IMR-90 (cell line): Measurements from ENCODE around the gene MAP1LC3B. TPM values are rescaled to one million over a fixed set of nuclear protein-coding genes. Genes with fewer than 3 reads are reported as not detected.

Experiments used
- ATAC-seq: fragments of 200-7000 bp; cut with Tn5 transposase; 2 replicates; pipeline ENCODE4 v1.9.1; 2020; ENCODE audit warnings: low read depth, mild to moderate bottlenecking, moderate library complexity
- BruUV-seq: library from RNA; stranded (reverse); fragments of 400-500 nt; replicated peaks from 2 replicates; lab custom pipeline; 2021; lab: Mats Ljungman, UMichigan
- CTCF ChIA-PET: fragments of 300-600 bp; formaldehyde crosslinking; extraction: SDS; loops from one replicate; lab custom pipeline; 2021; ENCODE audit warnings: antibody characterized with exemption; lab: Yijun Ruan, JAX
- POLR2A ChIA-PET: fragments of 300-600 bp; sonication (Branson Sonifier 250); formaldehyde crosslinking; loops from one replicate; lab custom pipeline; 2022; ENCODE audit warnings: antibody characterized with exemption; ENCODE audit not compliant: unreplicated experiment; lab: Charles Lee
- DNase-seq: peaks from one replicate; pipeline ENCODE4 v3.0.0; 2013
- H2AFZ ChIP-seq: replicated peaks from 2 replicates; pipeline ENCODE3; 2013; ENCODE audit warnings: low read length, mild to moderate bottlenecking; ENCODE audit not compliant: poor library complexity
- H2AK5ac ChIP-seq: 2 replicates; pipeline ENCODE4 v1.6.1; 2013; ENCODE audit warnings: low read depth, low read length, inconsistent platforms
- H2AK9ac ChIP-seq: replicated peaks from 2 replicates; pipeline ENCODE3; 2013; ENCODE audit warnings: mild to moderate bottlenecking, low read depth, low read length, moderate library complexity; ENCODE audit not compliant: poor library complexity
- H2BK120ac ChIP-seq: 2 replicates; pipeline ENCODE4 v1.6.1; 2013; ENCODE audit warnings: low read depth, low read length, inconsistent platforms
- H2BK15ac ChIP-seq: 3 replicates; pipeline ENCODE4 v1.6.1; 2013; ENCODE audit warnings: low read depth, low read length, inconsistent platforms
- H2BK20ac ChIP-seq: 2 replicates; pipeline ENCODE4 v1.6.1; 2013; ENCODE audit warnings: low read depth, mild to moderate bottlenecking, inconsistent platforms, low read length, moderate library complexity
- H2BK5ac ChIP-seq: 2 replicates; pipeline ENCODE4 v1.6.1; 2013; ENCODE audit warnings: mild to moderate bottlenecking, low read depth, low read length, inconsistent platforms; ENCODE audit not compliant: poor library complexity, severe bottlenecking
- H3K14ac ChIP-seq: replicated peaks from 2 replicates; pipeline ENCODE4 v1.6.1; 2013; ENCODE audit warnings: low read depth, low read length, inconsistent platforms
- H3K18ac ChIP-seq: 2 replicates; pipeline ENCODE4 v1.6.1; 2013; ENCODE audit warnings: low read depth, low read length, control low read depth
- H3K23ac ChIP-seq: 2 replicates; pipeline ENCODE4 v1.6.1; 2013; ENCODE audit warnings: low read depth, low read length, inconsistent platforms
- H3K27ac ChIP-seq: 2 replicates; pipeline ENCODE4 v1.5.1; 2013; ENCODE audit warnings: mild to moderate bottlenecking, control low read depth, low read length; ENCODE audit not compliant: insufficient read depth
- H3K27me3 ChIP-seq: 2 replicates; pipeline ENCODE4 v1.6.1; 2013; ENCODE audit warnings: low read length; ENCODE audit not compliant: control insufficient read depth, insufficient read depth
- H3K36me3 ChIP-seq: 2 replicates; pipeline ENCODE4 v1.6.1; 2013; ENCODE audit warnings: low read length, mixed read lengths; ENCODE audit not compliant: control insufficient read depth, insufficient read depth
- H3K4ac ChIP-seq: 2 replicates; pipeline ENCODE4 v1.6.1; 2013; ENCODE audit warnings: low read depth, low read length, inconsistent platforms
- H3K4me1 ChIP-seq: 2 replicates; pipeline ENCODE4 v1.6.1; 2013; ENCODE audit warnings: low read length, mixed read lengths; ENCODE audit not compliant: control insufficient read depth, insufficient read depth
- H3K4me2 ChIP-seq: 2 replicates; pipeline ENCODE4 v1.6.1; 2013; ENCODE audit warnings: low read depth, mild to moderate bottlenecking, control low read depth, low read length, moderate library complexity
- H3K4me3 ChIP-seq: 2 replicates; pipeline ENCODE4 v1.5.1; 2013; ENCODE audit warnings: low read depth, mild to moderate bottlenecking, control low read depth, low read length, moderate library complexity; ENCODE audit not compliant: insufficient read depth
- H3K56ac ChIP-seq: 2 replicates; pipeline ENCODE4 v1.6.1; 2013; ENCODE audit warnings: low read length, inconsistent platforms; ENCODE audit not compliant: insufficient read depth; ENCODE audit errors: extremely low read depth
- H3K79me1 ChIP-seq, 2 experiments: 2 replicates each; pipeline ENCODE4 v1.6.1; 2013; ENCODE audit warnings: low read length in 2 of 2, inconsistent platforms in 1 of 2, low read depth in 1 of 2
- H3K9ac ChIP-seq: 2 replicates; pipeline ENCODE4 v1.6.1; 2013; ENCODE audit warnings: low read depth, low read length, control low read depth
- H3K9me1 ChIP-seq: 2 replicates; pipeline ENCODE4 v1.6.1; 2013; ENCODE audit warnings: low read length, inconsistent platforms; ENCODE audit not compliant: insufficient read depth
- H3K9me3 ChIP-seq: 2 replicates; pipeline ENCODE4 v1.6.1; 2013; ENCODE audit warnings: low read length; ENCODE audit not compliant: control insufficient read depth, insufficient read depth
- H4K20me1 ChIP-seq: 2 replicates; pipeline ENCODE4 v1.6.1; 2013; ENCODE audit warnings: low read length, inconsistent platforms; ENCODE audit not compliant: insufficient read depth
- H4K5ac ChIP-seq: 2 replicates; pipeline ENCODE4 v1.6.1; 2013; ENCODE audit warnings: mild to moderate bottlenecking, low read depth, low read length, control low read depth
- H4K8ac ChIP-seq, 2 experiments: 2 replicates each; pipeline ENCODE4 v1.6.1; 2013; ENCODE audit warnings: low read depth in 2 of 2, low read length in 2 of 2, control low read depth in 1 of 2, inconsistent platforms in 1 of 2
- H4K91ac ChIP-seq: 2 replicates; pipeline ENCODE4 v1.6.1; 2013; ENCODE audit warnings: low read depth, low read length, inconsistent platforms; ENCODE audit not compliant: insufficient read depth
- MAFK ChIP-seq: IDR thresholded peaks from 2 replicates; pipeline ENCODE4 v1.6.1; 2012; ENCODE audit warnings: low read depth, low read length, improper control_type of control experiment
- MXI1 ChIP-seq: IDR thresholded peaks from 2 replicates; pipeline ENCODE4 v1.6.1; 2012; ENCODE audit warnings: low read depth, mild to moderate bottlenecking, low read length, moderate library complexity, borderline replicate concordance
- WGBS, 2 experiments: methylation state at CpG; one replicate each; pipeline versions ENCODE4 v1.1.5 to v1.1.7; 2013; ENCODE audit warnings: missing lambda C conversion rate in 2 of 2; ENCODE audit not compliant: insufficient read length in 1 of 2; ENCODE audit errors: extremely low coverage in 2 of 2; 5-methylcytosine and 5-hydroxymethylcytosine counted together
- dilution Hi-C: fragments of 300-500 bp; cut with HindIII; formaldehyde crosslinking; loops from one replicate; pipeline ENCODE4 v1.14.3; 2018; ENCODE audit warnings: low sequenced_read_pairs; ENCODE audit not compliant: unreplicated experiment
- in situ Hi-C: fragments of 300-500 bp; cut with MboI; formaldehyde crosslinking; loops from 3 replicates; pipeline ENCODE4 v1.14.3; 2019; ENCODE audit warnings: low sequenced_read_pairs, inconsistent platforms, mixed read lengths
- intact Hi-C: fragments of 100-400 bp; cut with micrococcal nuclease; formaldehyde crosslinking; loops from 2 replicates; pipeline ENCODE4 v1.10.0; 2022
- polyA plus RNA-seq, 3 experiments: library from polyadenylated mRNA; depleted of rRNA; stranded (reverse); fragments of >200 nt; gene quantifications; 2 replicates each; pipeline ENCODE4 v1.2.3, GENCODE V29; 2012; ENCODE audit warnings: low replicate concordance in 1 of 3
- total RNA-seq: library from RNA; depleted of rRNA; stranded (reverse); fragments of >200 nt; gene quantifications from 2 replicates; pipeline ENCODE4 v1.2.3, GENCODE V29; 2012
- TF ChIP-seq, protein P1 (sequence below): conservative IDR thresholded peaks from 2 replicates; pipeline ENCODE4 v1.5.1; 2012; ENCODE audit warnings: mild to moderate bottlenecking, low read depth, low read length, improper control_type of control experiment

Gene MAP1LC3B
- total and polyA plus RNA-seq, 2 of the 4 experiments (the other 2 are of a cell fraction) = 23.5 to 57.7 TPM

DNA sequence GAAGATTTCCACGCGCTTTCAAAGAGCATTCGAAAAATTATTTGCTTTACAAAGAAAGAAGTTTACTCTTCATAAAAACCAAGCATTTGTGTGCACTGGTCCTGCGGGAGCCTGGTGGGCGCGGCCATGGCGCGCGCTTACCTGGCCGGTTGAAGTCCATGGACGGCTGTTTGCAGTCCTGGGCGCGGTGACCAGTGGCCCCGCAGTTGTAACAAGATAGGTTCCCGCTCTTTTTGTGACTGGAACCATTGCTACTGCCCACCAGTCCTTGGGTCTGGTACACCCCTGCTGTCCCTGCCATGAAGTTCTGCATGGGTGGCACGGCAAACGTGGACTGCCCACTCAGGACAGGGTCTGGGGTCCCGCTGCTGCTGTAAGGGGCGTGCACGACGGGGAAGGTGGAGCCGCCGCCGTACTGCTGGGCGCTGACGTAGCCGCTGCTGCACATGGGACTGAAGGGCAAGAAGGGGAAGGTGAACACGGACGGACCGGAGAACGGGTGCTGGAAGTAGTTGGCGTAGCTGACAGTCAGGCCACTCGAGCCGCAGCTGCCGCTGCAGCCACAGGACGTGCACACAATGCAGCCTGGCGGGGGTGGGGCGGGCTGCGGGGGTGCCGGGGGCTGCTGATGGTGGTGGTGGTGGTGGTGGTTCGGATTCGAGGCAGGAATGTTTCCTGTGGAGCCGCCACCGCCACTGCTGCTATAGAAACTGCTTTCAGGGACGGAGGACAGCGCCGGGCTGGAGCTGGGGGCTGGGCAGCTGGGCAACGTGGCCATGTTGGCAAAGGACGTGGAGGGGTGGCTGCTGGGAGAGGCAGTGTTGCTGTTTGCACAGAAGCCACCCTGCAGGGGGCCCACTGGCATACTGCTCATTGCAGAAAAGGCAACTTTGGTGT, 19.5 kb downstream of the MAP1LC3B start:
- no peak overlapping the region for H3K9ac ChIP-seq
- no peak overlapping the region for H3K4ac ChIP-seq
- no peak overlapping the region for H3K23ac ChIP-seq
- H3K36me3 ChIP-seq = peaks cover 59% of the 10 kb centered on the region
- intact Hi-C loops = no loop called here
- H3K4me3 ChIP-seq = no peak overlapping the region
- H2BK5ac ChIP-seq = no peak overlapping the region
- in situ Hi-C loops = loop anchor here (25.0 kb wide), 1 partner anchor 351 kb away; the partner anchor contains the start of gene KLHDC4
- no peak overlapping the region for H2AK9ac ChIP-seq
- POLR2A ChIA-PET = no interaction called here
- dilution Hi-C loops = no loop called here
- H2BK120ac ChIP-seq = no peak overlapping the region
- H2BK20ac ChIP-seq = no peak overlapping the region
- ATAC-seq (no peak), DNase-seq (no peak)
- no peak overlapping the region for H3K56ac ChIP-seq
- H3K4me2 ChIP-seq = no peak overlapping the region
- H2AK5ac ChIP-seq = no peak overlapping the region
- no peaks in the 10 kb centered on the region for H3K27me3 ChIP-seq
- no peak overlapping the region for H4K8ac ChIP-seq
- CTCF ChIA-PET = no interaction called here
- no peak overlapping the region for H2AFZ ChIP-seq
- H3K27ac ChIP-seq = no peak overlapping the region
- no peak overlapping the region for H3K14ac ChIP-seq
- H3K4me1 ChIP-seq = no peaks in the 10 kb centered on the region
- BruUV-seq = no TSS peak
- no peak for TF ChIP-seq MAFK
- TF ChIP-seq, protein P1, sequence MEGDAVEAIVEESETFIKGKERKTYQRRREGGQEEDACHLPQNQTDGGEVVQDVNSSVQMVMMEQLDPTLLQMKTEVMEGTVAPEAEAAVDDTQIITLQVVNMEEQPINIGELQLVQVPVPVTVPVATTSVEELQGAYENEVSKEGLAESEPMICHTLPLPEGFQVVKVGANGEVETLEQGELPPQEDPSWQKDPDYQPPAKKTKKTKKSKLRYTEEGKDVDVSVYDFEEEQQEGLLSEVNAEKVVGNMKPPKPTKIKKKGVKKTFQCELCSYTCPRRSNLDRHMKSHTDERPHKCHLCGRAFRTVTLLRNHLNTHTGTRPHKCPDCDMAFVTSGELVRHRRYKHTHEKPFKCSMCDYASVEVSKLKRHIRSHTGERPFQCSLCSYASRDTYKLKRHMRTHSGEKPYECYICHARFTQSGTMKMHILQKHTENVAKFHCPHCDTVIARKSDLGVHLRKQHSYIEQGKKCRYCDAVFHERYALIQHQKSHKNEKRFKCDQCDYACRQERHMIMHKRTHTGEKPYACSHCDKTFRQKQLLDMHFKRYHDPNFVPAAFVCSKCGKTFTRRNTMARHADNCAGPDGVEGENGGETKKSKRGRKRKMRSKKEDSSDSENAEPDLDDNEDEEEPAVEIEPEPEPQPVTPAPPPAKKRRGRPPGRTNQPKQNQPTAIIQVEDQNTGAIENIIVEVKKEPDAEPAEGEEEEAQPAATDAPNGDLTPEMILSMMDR = no peak
- no peak for TF ChIP-seq MXI1
- no peak overlapping the region for H2BK15ac ChIP-seq
- no peaks in the 10 kb centered on the region for H3K9me3 ChIP-seq
- H3K18ac ChIP-seq = no peak overlapping the region
- H3K9me1 ChIP-seq = peaks cover 3% of the 10 kb centered on the region; the same call in 1 of the 2 replicates
- peaks cover under 1 to 7% of the 10 kb centered on the region in 2 experiments; a peak in 2 of 4 replicates for H3K79me1 ChIP-seq
- peaks cover 16% of the 10 kb centered on the region for H4K20me1 ChIP-seq
- no peak overlapping the region for H4K91ac ChIP-seq
- 98% methylated on average over 40 of the region's 49 CpGs; no CpG with 5 or more reads in 1 of the 2 experiments for WGBS, 2 experiments
- no peak overlapping the region for H4K5ac ChIP-seq
